GM12878 (cell line): ENCODE results near the gene HCN3. TPM values are rescaled to one million over a fixed set of nuclear protein-coding genes. Genes with fewer than 3 reads are reported as not detected.

Experiments
- EED ChIP-seq: sonication (generic); IDR thresholded peaks from 2 replicates; pipeline ENCODE4 v1.6.1; 2016; ENCODE audit warnings: antibody characterized with exemption, low read depth
- EGR1 ChIP-seq, 2 experiments: IDR thresholded peaks; 1 replicate in 1 of 2; 2 replicates in 1 of 2; pipeline ENCODE4 v1.6.1; 2011 to 2012; ENCODE audit warnings: low read depth in 2 of 2, low read length in 2 of 2, borderline replicate concordance in 1 of 2, mild to moderate bottlenecking in 1 of 2, moderate library complexity in 1 of 2
- MXI1 ChIP-seq: fragments of 150-350 bp; IDR thresholded peaks from 2 replicates; pipeline ENCODE4 v1.6.1; 2011; ENCODE audit warnings: low read depth, mild to moderate bottlenecking, inconsistent platforms, low read length, improper control_type of control experiment
- POLR2AphosphoS2 ChIP-seq: IDR thresholded peaks from 2 replicates; pipeline ENCODE4 v1.6.1; 2011; ENCODE audit warnings: low read depth, mild to moderate bottlenecking, low read length, improper control_type of control experiment, moderate library complexity
- POLR2AphosphoS5 ChIP-seq: IDR thresholded peaks from 2 replicates; pipeline ENCODE4 v1.6.1; 2011; ENCODE audit warnings: mild to moderate bottlenecking, low read length, inconsistent platforms
- RB1 ChIP-seq: fragments of 450-650 bp; formaldehyde crosslinking; IDR thresholded peaks from 2 replicates; pipeline ENCODE4 v1.6.1; 2017; ENCODE audit warnings: mild to moderate bottlenecking, borderline replicate concordance
- SIN3A ChIP-seq: IDR thresholded peaks from 2 replicates; pipeline ENCODE4 v1.6.1; 2012; ENCODE audit warnings: low read depth, low read length, improper control_type of control experiment
- polyA plus RNA-seq, 11 experiments: library from polyadenylated mRNA; depleted of rRNA in 4 of 11; unstranded in 6 of 11; stranded (reverse) in 5 of 11; fragments of >200 nt; fragmentation: Nextera tagmentation in 4 of 11; fragmentation: Illumina TruSeq in 1 of 11; extraction: Ambion mirVana in 4 of 11; extraction: Trizol in 1 of 11; gene quantifications; 1 replicate in 1 of 11; 2 replicates in 10 of 11; pipeline versions ENCODE4 v1.2.1 to v1.2.3, GENCODE V29; 2011 to 2016; ENCODE audit warnings: inconsistent platforms in 2 of 11, missing spikeins in 2 of 11, low read depth in 1 of 11
- total RNA-seq, 4 experiments: library from RNA; depleted of rRNA in 3 of 4; stranded (reverse); fragments of >200 nt in 3 of 4; fragmentation: Illumina TruSeq in 1 of 4; extraction: Trizol in 1 of 4; gene quantifications; 2 replicates each; pipeline versions ENCODE4 v1.2.1 to v1.2.3, GENCODE V29; 2013 to 2021
- TF ChIP-seq, protein P1 (sequence below): IDR thresholded peaks from 2 replicates; pipeline ENCODE4 v1.6.1; 2011; ENCODE audit warnings: borderline replicate concordance, low read depth, mild to moderate bottlenecking, moderate library complexity, mixed read lengths, low read length; ENCODE audit not compliant: insufficient read depth; ENCODE audit errors: extremely low read length
- TF ChIP-seq, protein P2 (sequence below): IDR thresholded peaks from 2 replicates; pipeline ENCODE4 v1.6.1; 2011; ENCODE audit warnings: low read depth, low read length, improper control_type of control experiment, borderline replicate concordance
- TF ChIP-seq, protein P3 (sequence below): fragments of 450-650 bp; conservative IDR thresholded peaks from 2 replicates; pipeline ENCODE4 v1.6.1; 2017; ENCODE audit warnings: mild to moderate bottlenecking, moderate library complexity

Gene HCN3
- total and polyA plus RNA-seq, 10 of the 15 experiments (the other 5 are each of a cell fraction or from before 2014, with no cell fraction given) = 0.08 to 4.1 (median 1.8) TPM

DNA sequence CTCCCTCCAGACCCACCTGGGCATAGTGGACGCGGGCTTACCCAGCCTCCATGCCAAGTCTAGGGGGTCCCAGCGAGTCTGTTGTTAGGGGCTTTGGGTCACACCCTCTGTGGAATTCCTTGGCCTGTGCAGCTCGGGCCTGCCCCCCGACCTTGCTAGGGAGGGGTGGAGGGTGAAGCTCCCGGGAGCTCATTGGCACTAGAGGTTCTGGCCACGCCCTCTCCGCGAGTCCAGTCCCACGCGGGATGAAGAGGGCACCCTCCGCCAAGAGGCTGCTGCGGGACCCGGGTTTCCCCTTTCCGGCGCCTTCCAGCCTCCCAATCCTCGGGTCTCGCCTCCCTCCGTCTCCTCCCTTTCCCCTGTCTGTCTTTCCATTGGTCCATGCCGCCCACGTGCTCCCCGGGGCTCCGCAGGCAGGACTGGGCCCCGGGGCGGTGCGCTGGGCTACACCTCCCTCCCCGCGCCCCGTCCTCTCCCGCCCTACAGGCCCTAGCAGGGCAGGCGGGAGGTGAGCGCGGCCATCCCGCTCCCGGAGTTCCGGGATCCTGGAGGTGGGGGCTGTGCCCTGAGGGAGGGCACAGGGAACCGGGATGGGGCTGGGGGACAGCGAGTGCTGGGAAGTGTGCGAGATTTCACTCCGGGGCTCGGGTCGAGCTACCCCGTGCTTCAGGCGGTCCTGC lies 46.9 kb downstream of the HCN3 start (continued):
- TF ChIP-seq, protein P1, sequence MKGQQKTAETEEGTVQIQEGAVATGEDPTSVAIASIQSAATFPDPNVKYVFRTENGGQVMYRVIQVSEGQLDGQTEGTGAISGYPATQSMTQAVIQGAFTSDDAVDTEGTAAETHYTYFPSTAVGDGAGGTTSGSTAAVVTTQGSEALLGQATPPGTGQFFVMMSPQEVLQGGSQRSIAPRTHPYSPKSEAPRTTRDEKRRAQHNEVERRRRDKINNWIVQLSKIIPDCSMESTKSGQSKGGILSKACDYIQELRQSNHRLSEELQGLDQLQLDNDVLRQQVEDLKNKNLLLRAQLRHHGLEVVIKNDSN = peak; percentile 99
- TF ChIP-seq MXI1 (peak; percentile 15; the same call in 1 of the 2 replicates), EED (peak; percentile 78; the same call in 1 of the 2 replicates), SIN3A (no peak), POLR2AphosphoS2 (no peak), EGR1 (IDR thresholded peaks at IDR 0.05; ENCODE audit: borderline replicate concordance in 1 of 2, low read depth in 2 of 2, low read length in 2 of 2) (peak in 1 of 2 experiments; percentile 3; a peak in 1 of 3 replicates), RB1 (peak; percentile 56; the same call in 1 of the 2 replicates), POLR2AphosphoS5 (no peak; the same call in 1 of the 2 replicates)
- TF ChIP-seq, protein P2, sequence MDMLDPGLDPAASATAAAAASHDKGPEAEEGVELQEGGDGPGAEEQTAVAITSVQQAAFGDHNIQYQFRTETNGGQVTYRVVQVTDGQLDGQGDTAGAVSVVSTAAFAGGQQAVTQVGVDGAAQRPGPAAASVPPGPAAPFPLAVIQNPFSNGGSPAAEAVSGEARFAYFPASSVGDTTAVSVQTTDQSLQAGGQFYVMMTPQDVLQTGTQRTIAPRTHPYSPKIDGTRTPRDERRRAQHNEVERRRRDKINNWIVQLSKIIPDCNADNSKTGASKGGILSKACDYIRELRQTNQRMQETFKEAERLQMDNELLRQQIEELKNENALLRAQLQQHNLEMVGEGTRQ = peak; percentile 88
- TF ChIP-seq, protein P3, sequence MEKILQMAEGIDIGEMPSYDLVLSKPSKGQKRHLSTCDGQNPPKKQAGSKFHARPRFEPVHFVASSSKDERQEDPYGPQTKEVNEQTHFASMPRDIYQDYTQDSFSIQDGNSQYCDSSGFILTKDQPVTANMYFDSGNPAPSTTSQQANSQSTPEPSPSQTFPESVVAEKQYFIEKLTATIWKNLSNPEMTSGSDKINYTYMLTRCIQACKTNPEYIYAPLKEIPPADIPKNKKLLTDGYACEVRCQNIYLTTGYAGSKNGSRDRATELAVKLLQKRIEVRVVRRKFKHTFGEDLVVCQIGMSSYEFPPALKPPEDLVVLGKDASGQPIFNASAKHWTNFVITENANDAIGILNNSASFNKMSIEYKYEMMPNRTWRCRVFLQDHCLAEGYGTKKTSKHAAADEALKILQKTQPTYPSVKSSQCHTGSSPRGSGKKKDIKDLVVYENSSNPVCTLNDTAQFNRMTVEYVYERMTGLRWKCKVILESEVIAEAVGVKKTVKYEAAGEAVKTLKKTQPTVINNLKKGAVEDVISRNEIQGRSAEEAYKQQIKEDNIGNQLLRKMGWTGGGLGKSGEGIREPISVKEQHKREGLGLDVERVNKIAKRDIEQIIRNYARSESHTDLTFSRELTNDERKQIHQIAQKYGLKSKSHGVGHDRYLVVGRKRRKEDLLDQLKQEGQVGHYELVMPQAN = peak; percentile 83
